ENCODE data around the gene KRT77.

Gene KRT77

DNA sequence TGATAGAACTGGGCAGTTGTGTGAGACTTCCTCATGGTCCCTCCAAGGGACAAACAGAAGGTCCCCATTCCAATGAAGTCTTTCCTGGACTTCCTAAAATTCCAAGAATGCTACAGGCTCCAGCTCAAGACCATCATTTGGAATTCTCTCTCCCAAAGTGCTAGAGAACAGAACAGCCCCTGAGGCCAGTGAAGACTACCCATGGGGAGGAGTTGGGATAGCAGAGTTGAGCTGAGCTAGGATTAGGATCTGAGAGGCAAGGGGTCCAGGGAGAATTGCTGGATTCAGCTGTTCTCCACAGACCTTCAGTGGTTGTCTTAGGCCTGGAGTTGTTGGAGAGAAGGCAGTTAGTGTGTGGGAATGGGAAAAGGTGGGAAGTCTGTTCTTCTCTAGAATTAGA lies 33.9 kb downstream of the KRT77 start (continued):
- TF ChIP-seq EGR2 (tag by site-specific recombination; IDR thresholded peaks at IDR 0.05; ENCODE audit: low read depth) (no peak), ZNF121 (tag by site-specific recombination; IDR thresholded peaks at IDR 0.05) (no peak)

DNA sequence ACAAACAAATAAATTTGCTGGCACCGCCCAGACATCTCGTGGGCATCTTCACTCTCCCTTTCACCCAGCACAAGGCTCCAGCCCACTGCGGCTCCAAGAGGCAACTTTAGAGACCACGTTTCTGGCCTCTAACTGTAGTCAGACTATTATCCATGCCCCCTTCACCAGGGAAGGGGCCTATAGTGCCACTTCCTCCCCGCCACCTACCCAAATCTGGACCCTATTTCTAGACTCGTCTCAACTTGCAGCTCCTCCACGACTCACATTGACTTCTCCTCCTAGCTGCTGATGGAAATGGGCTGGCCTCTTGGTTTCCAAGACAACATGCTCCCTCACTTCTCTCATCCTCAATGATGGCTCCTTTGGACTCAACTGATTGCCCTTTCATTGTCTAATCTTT lies 35.4 kb downstream of the KRT77 start:
- Histone ChIP-seq H3K4me3 (ENCODE audit: low read depth, low read length) (no peak overlapping the region), H3K27ac (ENCODE audit: extremely low read depth, low read depth, low read length) (no peak overlapping the region), H3K9me3 (ENCODE audit: control insufficient read depth, insufficient read depth, low read depth, low read length) (no peaks in the 10 kb centered on the region), H3K4me1 (ENCODE audit: control insufficient read depth, insufficient read depth, low read length) (no peaks in the 10 kb centered on the region), H3K36me3 (ENCODE audit: control insufficient read depth in 2 of 2, insufficient read depth in 1 of 2, low read length in 2 of 2) (no peaks in the 10 kb centered on the region)
- TF ChIP-seq ZNF354C (tag by site-specific recombination; IDR thresholded peaks at IDR 0.05; ENCODE audit: borderline replicate concordance, low read depth) (no peak), ZNF394 (tag by site-specific recombination; IDR thresholded peaks at IDR 0.05; ENCODE audit: borderline replicate concordance) (no peak), ZNF558 (tag by site-specific recombination; IDR thresholded peaks at IDR 0.05) (no peak), ZNF560 (tag by site-specific recombination; IDR thresholded peaks at IDR 0.05; ENCODE audit: borderline replicate concordance) (no peak), KLF9 (tag by site-specific recombination; IDR thresholded peaks at IDR 0.05; ENCODE audit: low read depth) (no peak), ZNF701 (tag by site-specific recombination; IDR thresholded peaks at IDR 0.05) (no peak), ZNF548 (tag by site-specific recombination; IDR thresholded peaks at IDR 0.05) (no peak)
- TF ChIP-seq, protein P1, sequence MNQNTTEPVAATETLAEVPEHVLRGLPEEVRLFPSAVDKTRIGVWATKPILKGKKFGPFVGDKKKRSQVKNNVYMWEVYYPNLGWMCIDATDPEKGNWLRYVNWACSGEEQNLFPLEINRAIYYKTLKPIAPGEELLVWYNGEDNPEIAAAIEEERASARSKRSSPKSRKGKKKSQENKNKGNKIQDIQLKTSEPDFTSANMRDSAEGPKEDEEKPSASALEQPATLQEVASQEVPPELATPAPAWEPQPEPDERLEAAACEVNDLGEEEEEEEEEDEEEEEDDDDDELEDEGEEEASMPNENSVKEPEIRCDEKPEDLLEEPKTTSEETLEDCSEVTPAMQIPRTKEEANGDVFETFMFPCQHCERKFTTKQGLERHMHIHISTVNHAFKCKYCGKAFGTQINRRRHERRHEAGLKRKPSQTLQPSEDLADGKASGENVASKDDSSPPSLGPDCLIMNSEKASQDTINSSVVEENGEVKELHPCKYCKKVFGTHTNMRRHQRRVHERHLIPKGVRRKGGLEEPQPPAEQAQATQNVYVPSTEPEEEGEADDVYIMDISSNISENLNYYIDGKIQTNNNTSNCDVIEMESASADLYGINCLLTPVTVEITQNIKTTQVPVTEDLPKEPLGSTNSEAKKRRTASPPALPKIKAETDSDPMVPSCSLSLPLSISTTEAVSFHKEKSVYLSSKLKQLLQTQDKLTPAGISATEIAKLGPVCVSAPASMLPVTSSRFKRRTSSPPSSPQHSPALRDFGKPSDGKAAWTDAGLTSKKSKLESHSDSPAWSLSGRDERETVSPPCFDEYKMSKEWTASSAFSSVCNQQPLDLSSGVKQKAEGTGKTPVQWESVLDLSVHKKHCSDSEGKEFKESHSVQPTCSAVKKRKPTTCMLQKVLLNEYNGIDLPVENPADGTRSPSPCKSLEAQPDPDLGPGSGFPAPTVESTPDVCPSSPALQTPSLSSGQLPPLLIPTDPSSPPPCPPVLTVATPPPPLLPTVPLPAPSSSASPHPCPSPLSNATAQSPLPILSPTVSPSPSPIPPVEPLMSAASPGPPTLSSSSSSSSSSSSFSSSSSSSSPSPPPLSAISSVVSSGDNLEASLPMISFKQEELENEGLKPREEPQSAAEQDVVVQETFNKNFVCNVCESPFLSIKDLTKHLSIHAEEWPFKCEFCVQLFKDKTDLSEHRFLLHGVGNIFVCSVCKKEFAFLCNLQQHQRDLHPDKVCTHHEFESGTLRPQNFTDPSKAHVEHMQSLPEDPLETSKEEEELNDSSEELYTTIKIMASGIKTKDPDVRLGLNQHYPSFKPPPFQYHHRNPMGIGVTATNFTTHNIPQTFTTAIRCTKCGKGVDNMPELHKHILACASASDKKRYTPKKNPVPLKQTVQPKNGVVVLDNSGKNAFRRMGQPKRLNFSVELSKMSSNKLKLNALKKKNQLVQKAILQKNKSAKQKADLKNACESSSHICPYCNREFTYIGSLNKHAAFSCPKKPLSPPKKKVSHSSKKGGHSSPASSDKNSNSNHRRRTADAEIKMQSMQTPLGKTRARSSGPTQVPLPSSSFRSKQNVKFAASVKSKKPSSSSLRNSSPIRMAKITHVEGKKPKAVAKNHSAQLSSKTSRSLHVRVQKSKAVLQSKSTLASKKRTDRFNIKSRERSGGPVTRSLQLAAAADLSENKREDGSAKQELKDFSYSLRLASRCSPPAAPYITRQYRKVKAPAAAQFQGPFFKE (tag by site-specific recombination; IDR thresholded peaks at IDR 0.05; ENCODE audit: borderline replicate concordance) = no peak
- TF ChIP-seq, protein P2, sequence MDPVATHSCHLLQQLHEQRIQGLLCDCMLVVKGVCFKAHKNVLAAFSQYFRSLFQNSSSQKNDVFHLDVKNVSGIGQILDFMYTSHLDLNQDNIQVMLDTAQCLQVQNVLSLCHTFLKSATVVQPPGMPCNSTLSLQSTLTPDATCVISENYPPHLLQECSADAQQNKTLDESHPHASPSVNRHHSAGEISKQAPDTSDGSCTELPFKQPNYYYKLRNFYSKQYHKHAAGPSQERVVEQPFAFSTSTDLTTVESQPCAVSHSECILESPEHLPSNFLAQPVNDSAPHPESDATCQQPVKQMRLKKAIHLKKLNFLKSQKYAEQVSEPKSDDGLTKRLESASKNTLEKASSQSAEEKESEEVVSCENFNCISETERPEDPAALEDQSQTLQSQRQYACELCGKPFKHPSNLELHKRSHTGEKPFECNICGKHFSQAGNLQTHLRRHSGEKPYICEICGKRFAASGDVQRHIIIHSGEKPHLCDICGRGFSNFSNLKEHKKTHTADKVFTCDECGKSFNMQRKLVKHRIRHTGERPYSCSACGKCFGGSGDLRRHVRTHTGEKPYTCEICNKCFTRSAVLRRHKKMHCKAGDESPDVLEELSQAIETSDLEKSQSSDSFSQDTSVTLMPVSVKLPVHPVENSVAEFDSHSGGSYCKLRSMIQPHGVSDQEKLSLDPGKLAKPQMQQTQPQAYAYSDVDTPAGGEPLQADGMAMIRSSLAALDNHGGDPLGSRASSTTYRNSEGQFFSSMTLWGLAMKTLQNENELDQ (tag by site-specific recombination; IDR thresholded peaks at IDR 0.05; ENCODE audit: low read depth) = no peak
- TF ChIP-seq, protein P3, sequence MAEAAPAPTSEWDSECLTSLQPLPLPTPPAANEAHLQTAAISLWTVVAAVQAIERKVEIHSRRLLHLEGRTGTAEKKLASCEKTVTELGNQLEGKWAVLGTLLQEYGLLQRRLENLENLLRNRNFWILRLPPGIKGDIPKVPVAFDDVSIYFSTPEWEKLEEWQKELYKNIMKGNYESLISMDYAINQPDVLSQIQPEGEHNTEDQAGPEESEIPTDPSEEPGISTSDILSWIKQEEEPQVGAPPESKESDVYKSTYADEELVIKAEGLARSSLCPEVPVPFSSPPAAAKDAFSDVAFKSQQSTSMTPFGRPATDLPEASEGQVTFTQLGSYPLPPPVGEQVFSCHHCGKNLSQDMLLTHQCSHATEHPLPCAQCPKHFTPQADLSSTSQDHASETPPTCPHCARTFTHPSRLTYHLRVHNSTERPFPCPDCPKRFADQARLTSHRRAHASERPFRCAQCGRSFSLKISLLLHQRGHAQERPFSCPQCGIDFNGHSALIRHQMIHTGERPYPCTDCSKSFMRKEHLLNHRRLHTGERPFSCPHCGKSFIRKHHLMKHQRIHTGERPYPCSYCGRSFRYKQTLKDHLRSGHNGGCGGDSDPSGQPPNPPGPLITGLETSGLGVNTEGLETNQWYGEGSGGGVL (tag by site-specific recombination; IDR thresholded peaks at IDR 0.05) = no peak
- ChIA-PET POLR2A (interaction anchor here (1.0 kb wide), 1 partner anchor 13 kb away, joined by 3 read pairs; no protein-coding TSS in a partner anchor), CTCF (interaction anchor here (0.6 kb wide), 1 partner anchor 210 kb away, joined by 3 read pairs; no protein-coding TSS in a partner anchor)

DNA sequence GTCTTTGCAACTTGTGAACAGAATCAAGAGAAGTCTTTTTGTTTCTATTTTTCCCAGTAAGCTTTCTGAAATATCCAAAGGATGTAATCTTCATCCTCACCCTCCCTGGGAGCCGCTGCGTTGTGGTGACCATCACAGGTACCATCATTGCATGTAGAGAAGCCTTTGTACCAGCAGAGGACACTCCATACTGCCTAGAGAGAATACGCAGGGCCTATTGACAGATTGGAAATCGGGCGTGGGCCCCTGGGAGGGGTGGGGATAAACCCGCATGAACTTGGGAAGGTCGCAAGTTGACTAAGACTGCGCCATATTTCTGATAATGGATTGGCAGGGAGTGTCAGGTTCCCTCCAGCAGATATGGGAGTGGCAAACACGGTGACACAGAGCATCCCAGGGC lies 35.8 kb downstream of the KRT77 start:
- Histone ChIP-seq H3K4me1 (ENCODE audit: control insufficient read depth, insufficient read depth, low read length) (no peaks in the 10 kb centered on the region), H3K4me3 (ENCODE audit: low read depth, low read length) (no peak overlapping the region), H3K9me3 (ENCODE audit: control insufficient read depth, insufficient read depth, low read depth, low read length) (no peaks in the 10 kb centered on the region), H3K27ac (ENCODE audit: extremely low read depth, low read depth, low read length) (no peak overlapping the region), H3K36me3 (ENCODE audit: control insufficient read depth in 2 of 2, insufficient read depth in 1 of 2, low read length in 2 of 2) (no peaks in the 10 kb centered on the region)
- ChIA-PET POLR2A (interaction anchor here (1.0 kb wide), 1 partner anchor 12 kb away, joined by 3 read pairs; no protein-coding TSS in a partner anchor), CTCF (interaction anchor here (0.6 to 3.4 kb wide), 4 partner anchors 11 to 211 kb away, joined by 3 to 16 read pairs (median 4); no protein-coding TSS in a partner anchor)
- peak; percentile 7; the same call in 1 of the 2 replicates for TF ChIP-seq ZNF654 (tag by site-specific recombination; IDR thresholded peaks at IDR 0.05; ENCODE audit: low read depth)
- TF ChIP-seq, protein P4, sequence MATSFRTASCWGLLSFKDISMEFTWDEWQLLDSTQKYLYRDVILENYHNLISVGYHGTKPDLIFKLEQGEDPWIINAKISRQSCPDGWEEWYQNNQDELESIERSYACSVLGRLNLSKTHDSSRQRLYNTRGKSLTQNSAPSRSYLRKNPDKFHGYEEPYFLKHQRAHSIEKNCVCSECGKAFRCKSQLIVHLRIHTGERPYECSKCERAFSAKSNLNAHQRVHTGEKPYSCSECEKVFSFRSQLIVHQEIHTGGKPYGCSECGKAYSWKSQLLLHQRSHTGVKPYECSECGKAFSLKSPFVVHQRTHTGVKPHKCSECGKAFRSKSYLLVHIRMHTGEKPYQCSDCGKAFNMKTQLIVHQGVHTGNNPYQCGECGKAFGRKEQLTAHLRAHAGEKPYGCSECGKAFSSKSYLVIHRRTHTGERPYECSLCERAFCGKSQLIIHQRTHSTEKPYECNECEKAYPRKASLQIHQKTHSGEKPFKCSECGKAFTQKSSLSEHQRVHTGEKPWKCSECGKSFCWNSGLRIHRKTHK (tag by site-specific recombination; IDR thresholded peaks at IDR 0.05) = no peak

Data from HEK293 (cell line).